Measurements from ENCODE around the gene BPIFB6.
"Not testable (repeated sequence)": the region's sequence is repeated elsewhere in the genome, so short reads cannot be mapped to it uniquely, and the experiment has no call there.

BPIFB6 gene

DNA sequence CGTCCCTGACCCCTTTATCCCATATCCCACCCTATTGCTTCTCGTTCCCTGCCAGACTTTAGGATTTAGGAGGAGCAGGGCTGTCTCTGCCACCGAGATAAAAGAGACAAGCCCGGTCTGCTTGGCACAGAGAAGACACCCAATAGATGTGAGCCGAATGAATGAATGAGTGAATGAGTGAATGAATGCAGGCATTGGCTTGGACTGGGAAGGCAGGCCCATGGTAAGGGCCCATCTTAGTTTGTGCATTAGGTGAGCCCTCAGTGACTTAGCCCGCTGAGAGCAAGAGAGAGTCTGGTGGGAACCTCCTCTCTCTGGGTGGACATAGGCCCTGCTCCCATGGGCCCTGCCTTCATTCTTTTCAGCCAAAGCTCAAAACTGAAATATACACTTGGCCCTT is 879 bp upstream of the BPIFB6 start:
- DNase-seq = no peak

DNA sequence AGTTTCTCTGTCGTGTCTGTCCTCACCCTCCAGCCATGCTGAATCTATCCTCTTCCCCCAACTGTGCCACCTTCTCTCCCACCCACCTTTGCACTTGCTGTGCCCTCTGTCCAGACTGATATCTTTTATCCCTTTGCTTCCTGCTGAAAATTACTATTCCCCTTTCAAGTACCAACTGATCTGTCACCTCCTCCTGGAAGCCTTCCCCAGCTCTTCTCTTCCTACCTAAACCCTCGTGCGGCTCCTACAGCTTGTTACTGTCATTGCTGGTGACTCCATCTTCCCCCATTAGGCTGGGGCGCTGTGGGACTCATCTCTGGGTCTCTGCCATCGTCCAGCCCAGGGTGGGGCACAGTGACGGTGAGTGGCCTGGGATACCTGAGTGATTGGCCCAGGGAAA is 1.1 kb downstream of the BPIFB6 start:
- DNase-seq = no peak

GRCh38 chr20:33033381-33033780 is 1.9 kb downstream of the BPIFB6 start:
- DNase-seq = no peak

GRCh38 chr20:33034115-33034514 is 2.7 kb downstream of the BPIFB6 start:
- no peak for DNase-seq

- DNase-seq = no peak
Measured at GRCh38 chr20:33034901-33035492, 3.5 kb downstream of the BPIFB6 start.

DNA sequence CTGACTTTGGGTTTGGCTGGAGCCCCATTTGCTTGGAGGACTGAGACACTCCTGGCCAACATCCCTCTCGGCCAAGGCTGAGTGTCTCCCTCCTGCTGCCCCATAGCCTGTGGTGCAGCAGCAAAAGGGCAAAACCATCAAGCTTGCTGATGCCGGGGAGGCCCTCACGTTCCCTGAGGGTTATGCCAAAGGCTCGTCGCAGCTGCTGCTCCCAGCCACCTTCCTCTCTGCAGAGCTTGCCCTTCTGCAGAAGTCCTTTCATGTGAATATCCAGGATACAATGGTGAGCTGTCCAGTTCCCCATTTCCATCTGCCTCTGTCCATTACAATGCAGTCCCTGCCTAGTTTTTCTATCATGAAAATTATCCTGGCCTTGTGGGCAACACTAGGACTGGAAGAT is 6.0 kb downstream of the BPIFB6 start:
- DNase-seq = no peak

- no peak for DNase-seq
Measured at GRCh38 chr20:33038243-33038642, 6.8 kb downstream of the BPIFB6 start.

DNA sequence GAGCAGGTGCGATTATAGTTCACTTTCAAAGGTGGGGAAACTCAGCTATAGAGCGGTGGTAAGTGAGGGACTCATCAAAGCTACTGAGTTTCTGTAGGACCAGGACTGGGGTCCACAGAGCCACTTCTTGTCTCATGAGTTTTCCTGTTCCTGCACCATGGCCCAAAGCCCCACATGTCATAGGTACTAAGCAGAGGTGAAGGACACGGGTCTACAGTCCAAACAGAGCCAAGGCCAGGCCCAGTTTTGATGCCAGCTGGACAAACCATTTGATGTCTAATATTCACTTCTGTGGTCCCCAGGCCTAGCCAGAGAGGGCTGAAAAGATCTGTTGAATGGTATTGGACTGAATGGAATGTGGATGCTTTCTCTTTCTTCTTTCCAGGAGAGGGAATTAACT is 11.0 kb downstream of the BPIFB6 start:
- DNase-seq = no peak

- no peak for DNase-seq
Measured at GRCh38 chr20:33042983-33043730, 11.7 kb downstream of the BPIFB6 start.

DNA sequence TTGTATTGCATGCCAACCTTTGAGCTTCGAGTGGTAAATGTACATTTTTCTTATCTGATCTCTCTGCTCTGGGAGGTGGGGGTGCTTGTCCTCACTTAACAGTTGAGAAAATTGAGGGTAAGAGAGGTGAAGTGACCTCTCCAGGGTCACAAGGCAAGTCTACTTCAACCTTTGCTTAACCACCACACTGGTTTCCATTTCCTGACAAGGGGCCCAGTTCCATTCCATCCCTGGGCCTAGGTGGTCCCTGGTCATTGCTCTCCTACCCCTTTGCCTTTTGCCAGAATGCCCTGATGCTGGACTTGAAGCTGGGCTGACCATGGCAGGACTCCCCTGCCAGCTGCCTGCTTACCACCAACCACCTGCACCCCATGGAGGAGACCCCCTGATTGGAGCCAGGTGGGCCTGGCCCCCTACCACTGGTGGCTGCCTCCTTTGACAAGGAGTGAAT is 12.3 kb downstream of the BPIFB6 start:
- DNase-seq = no peak

- DNase-seq = not testable (repeated sequence)
Measured at GRCh38 chr20:33045129-33045721, 13.8 kb downstream of the BPIFB6 start.

DNA sequence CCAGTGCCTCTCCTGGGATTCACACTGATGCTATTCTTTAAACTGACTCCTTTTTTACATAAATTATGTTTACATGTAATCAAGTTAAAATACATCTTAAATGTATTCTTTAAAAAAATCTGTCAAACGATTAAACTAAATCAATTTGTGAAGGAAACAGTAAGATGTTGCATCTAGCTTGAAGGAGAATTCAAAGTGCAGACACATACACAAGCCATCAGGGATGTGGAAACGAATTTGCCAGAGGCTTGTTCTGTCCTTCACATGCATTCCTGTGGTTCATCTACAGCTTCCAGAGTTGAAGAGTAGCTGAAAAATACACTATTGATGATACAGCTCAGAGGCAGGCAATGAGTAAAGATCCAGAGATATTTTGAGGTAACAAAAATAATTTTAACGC is 15.0 kb downstream of the BPIFB6 start:
- no peak for DNase-seq

DNA sequence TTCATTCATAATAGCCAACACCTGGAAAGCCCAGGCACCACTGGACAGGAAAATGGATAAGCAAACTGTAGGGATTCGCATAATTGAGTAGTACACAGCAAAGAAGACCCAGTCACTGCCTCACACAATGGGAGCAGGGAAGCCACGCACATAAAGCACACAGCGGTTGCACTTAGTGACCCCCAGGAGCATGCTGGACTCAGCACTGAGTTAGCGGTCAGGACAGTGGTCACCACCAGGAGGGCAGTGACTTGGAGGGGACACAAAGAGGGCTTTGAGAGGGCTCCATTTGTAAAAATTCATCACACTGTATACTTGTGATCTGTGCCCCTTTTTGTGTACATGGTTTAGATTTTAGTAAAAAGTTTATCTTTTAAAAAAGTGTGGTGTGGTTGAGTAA is 19.9 kb downstream of the BPIFB6 start:
- no peak for DNase-seq

GRCh38 chr20:33053291-33054106 is 22.1 kb downstream of the BPIFB6 start, which contains the start of gene BPIFB3:
Gene BPIFB3, plus strand, starts transcription at chr20:33053903. Its CDS starts 1,533 bp downstream, at chr20:33055436.
- no peak for DNase-seq

DNA sequence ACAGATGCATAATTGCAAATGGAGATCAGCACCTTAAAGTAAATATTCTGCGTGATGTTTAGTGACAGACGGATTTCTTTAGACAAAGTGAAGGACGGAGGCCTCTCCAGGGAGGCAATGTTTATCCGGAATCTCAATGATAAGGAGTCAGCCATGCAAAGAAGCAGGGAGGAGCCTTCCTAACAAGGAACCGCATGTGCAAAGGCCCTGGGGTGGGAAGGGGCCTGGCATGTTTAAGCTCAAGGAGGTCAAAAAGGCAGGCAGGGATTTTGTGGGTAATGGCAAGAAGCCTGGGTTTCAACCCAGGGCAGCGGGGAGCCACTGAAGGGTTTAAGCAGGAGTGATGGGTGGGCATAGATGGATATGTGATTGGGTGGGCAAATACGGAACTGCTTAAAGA is 22.9 kb downstream of the BPIFB6 start:
- DNase-seq = no peak

DNA sequence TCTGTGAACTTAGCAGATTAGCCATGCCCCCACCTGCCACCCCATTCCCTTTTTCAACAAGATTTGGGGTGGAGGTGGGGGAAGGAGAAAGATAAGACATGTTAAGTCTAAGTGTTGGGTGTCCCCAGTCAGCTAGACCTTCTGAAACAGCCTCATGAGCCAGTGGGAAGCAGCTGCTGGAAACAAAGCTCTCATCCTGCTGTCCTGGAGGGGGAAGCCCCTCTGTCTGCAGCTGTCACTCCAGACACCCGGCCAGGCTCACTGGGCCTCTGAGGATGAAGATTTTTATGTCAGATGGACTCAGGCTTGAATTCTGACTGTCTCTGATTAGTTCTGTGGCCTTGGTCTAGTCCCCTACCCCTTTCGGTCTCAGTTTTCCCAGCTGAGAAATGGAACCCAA is 23.3 kb downstream of the BPIFB6 start:
- no peak for DNase-seq

DNA sequence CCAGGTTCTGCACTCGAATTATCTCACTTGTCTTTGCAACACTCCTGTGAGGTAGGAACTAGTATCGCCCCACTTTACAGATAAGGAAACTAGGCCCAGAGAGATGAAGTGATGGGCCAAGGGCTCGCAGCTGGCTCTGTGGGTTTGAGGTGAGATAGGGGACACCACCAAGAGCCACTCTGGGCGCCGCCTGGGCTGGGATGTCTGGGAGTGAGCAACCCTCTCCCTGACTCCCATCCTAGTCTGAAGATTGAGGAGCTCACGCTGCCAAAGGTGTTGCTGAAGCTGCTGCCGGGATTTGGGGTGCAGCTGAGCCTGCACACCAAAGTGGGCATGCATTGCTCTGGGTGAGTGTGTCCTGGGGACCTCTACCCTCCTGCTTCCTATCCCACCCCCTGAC is 27.7 kb downstream of the BPIFB6 start:
- DNase-seq = no peak

GRCh38 chr20:33059741-33060390 is 28.4 kb downstream of the BPIFB6 start:
- no peak for DNase-seq

DNA sequence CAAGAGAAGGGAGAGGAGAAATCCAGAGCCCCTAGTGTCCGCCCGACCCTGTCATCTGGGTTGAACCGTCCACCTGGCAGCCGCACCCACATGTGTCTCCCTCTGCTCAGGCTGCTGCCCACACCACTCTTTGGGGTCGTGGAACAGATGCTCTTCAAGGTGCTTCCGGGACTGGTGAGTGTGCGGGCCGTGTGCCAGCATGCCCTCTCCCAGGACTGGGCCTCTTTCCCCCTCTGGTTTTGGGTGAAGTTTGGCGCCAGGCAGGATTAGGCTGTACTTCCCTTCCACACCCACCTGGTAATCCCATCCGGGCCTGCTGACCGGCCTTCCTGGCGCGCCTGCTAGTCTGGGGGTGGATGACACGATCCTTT is 30.2 kb downstream of the BPIFB6 start:
- no peak for DNase-seq

DNA sequence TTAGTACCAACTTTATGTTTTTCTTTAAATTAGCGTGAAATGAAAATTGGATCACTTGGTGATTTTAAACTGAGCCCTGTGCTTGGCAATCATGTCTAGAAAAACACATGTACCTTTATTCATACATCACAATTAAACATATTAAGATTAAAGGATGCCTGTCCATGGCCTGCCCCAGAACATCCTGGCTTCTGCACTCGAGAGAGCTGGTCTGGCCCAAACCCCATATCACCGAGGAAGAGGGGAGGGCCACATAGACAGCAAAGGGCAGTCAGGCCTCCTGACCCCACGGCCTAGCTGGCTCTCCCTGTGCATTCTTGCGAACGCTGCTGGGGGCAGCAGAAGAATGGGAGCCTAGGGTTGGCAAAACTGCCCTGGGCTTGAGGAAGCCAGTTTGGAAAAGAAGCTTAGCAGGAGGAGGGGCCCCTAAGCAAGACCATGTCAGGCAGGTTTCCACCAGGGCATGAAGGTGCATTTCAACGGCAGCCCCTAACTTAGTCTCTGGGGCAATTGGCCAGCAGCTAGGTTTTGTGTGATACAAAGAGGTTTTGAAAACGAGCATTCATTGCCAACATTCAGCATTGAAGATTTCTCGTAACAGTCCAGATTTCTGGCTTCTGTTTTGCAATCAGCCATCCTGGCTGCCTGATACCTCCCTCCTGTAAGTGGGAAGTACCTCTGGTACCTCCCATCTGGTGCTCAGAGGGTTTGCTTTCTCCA is 30.8 kb downstream of the BPIFB6 start:
- DNase-seq = no peak

DNA sequence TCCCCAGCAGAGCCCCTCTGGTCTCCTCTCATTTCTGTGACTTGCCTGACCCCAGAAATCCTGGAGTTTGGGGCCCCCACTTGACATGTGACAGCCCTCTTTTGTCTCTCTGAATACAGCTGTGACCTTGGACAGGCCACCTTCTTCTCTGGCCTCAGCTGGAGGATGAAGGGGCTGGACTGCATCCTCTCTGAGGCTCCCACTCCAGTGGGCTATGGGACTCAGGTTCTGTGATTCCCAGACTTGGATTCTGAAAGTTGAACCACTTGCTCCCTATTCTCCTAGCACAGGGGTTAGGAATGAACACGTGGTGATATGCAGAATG is 31.3 kb downstream of the BPIFB6 start:
- DNase-seq = no peak

DNA sequence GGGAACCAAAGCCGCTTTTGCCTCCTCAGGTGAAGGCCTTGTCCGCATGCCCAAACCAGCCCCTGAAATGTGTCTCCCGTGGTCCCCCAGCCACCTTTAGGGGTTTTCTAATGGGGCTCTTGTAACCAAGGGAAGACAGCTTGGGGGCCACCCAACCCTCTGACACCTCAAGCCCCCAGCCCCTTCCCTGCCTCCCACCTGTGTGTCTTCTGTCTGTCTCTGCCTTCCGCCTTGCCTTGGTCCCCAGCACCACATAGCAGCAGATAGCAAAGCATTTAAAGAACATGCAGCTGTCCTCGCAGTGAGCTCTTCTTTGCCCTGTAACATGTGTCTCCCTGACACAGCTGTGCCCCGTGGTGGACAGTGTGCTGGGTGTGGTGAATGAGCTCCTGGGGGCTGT is 31.8 kb downstream of the BPIFB6 start:
- no peak for DNase-seq
